DOHH2 (cell line): ENCODE results near the gene ZBTB7A.

ENCODE experiments used
- CTCF ChIP-seq: fragments of 200-600 bp; sonication (generic); IDR thresholded peaks from one replicate; pipeline ENCODE4 v1.5.1; 2014; ENCODE audit warnings: antibody characterized with exemption, mild to moderate bottlenecking, low read depth, low read length; ENCODE audit not compliant: poor library complexity, severe bottlenecking
- EZH2phosphoT487 ChIP-seq: fragments of 200-600 bp; sonication (generic); IDR thresholded peaks from 2 replicates; pipeline ENCODE4 v1.6.1; 2017; ENCODE audit warnings: borderline replicate concordance, mild to moderate bottlenecking, antibody characterized with exemption, low read length, moderate library complexity, mixed read lengths

DNA sequence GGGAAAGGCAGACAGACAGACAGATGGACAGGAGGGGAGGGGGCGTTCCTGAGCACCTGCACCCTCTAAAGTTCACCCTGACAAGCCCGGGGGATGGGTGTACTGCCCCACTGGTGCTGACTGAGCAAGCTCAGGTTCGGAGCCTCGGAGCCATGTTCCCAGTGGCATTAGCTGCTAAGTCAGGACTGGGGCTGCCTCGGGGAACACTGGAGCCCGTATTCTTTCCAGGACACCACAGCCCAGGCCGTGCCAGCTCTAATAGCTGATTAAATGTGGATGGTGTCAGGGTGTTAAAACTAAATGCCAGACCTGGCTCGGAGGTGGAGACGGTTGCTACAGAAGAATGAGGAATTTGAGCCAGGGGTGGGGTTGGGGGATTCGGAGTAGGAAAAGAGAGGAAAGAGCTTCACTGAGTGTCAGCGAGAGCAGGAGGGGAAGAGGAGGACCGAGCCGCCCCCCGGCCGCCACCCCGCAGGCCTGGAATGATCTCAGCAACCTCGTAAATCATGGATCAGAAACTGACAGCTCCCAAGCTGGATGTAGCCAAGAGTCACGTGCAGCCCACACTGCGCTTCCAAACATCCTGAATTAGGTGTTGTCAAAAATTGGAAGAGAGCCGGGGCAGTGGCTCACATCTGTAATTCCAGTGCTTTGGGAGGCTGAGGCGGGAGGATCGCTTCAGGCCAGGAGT, 46.8 kb upstream of the ZBTB7A start:
- TF ChIP-seq CTCF (no peak), EZH2phosphoT487 (no peak)
